ENCODE measurements around the gene C3orf22. TPM values are rescaled to one million over a fixed set of nuclear protein-coding genes. Genes with fewer than 3 reads are reported as not detected.
A peak's percentile ranks its signal among the peaks of the same experiment; 100 is the strongest.

The C3orf22 gene
- total RNA-seq, 2 experiments from 2014 or later, result not detected

GRCh38 chr3:126524429-126524988 lies 34.2 kb downstream of the C3orf22 start:
- no peak overlapping the region for H3K27ac Mint-ChIP-seq
- POLR2A ChIA-PET, result no interaction called here
- DNase-seq, result no peak
- H3K9me3 Mint-ChIP-seq, result no peaks in the 10 kb centered on the region
- H3K4me1 Mint-ChIP-seq, result no peaks in the 10 kb centered on the region
- CTCF ChIA-PET, result no interaction called here
- H3K36me3 Mint-ChIP-seq (ENCODE audit: low read depth), result no peaks in the 10 kb centered on the region
- peaks cover 19% of the 10 kb centered on the region for H3K27me3 Mint-ChIP-seq
- H3K4me3 Mint-ChIP-seq, result no peak overlapping the region

- peaks cover 19% of the 10 kb centered on the region for H3K27me3 Mint-ChIP-seq
- no peaks in the 10 kb centered on the region for H3K36me3 Mint-ChIP-seq (ENCODE audit: low read depth)
- no peaks in the 10 kb centered on the region for H3K4me1 Mint-ChIP-seq
- no peak for DNase-seq
- no peaks in the 10 kb centered on the region for H3K9me3 Mint-ChIP-seq
- ChIA-PET CTCF (interaction anchor here (0.7 to 1.7 kb wide), 2 partner anchors 10 to 459 kb away, joined by 3 to 5 read pairs; partner anchors contain the start of gene PLXNA1), POLR2A (no interaction called here)
- H3K27ac Mint-ChIP-seq, result no peak within 1 kb of the TSS
- H3K4me3 Mint-ChIP-seq, result no peak within 1 kb of the TSS
These were observed 34.8 kb downstream of the C3orf22 start, which contains the start of gene CHST13 for GRCh38 chr3:126523745-126524428. TSS of gene CHST13 (plus strand) at chr3:126524155. CDS start at chr3:126524333, 178 bp downstream.

GRCh38 chr3:126522363-126522788 lies 36.4 kb downstream of the C3orf22 start:
- ChIA-PET CTCF (interaction anchor here (0.7 to 1.8 kb wide), 12 partner anchors 8 to 1024 kb away, joined by 3 to 8 read pairs (median 4); no protein-coding TSS in a partner anchor), POLR2A (no interaction called here)
- Mint-ChIP-seq H3K4me1 (no peaks in the 10 kb centered on the region), H3K4me3 (no peak overlapping the region), H3K27me3 (peaks cover 19% of the 10 kb centered on the region), H3K36me3 (ENCODE audit: low read depth) (no peaks in the 10 kb centered on the region), H3K9me3 (no peaks in the 10 kb centered on the region), H3K27ac (no peak overlapping the region)
- DNase-seq, result peak; percentile 31

- Mint-ChIP-seq H3K9me3 (no peaks in the 10 kb centered on the region), H3K27ac (no peak overlapping the region)
- POLR2A ChIA-PET, result no interaction called here
These were observed 37.4 kb downstream of the C3orf22 start for GRCh38 chr3:126521122-126521891.

GRCh38 chr3:126519506-126520455 lies 39.0 kb downstream of the C3orf22 start:
- H3K9me3 Mint-ChIP-seq, result no peaks in the 10 kb centered on the region
- no peaks in the 10 kb centered on the region for H3K4me1 Mint-ChIP-seq
- no peak overlapping the region for H3K4me3 Mint-ChIP-seq
- no peak overlapping the region for H3K27ac Mint-ChIP-seq
- no peak for DNase-seq
- CTCF ChIA-PET, result interaction anchor here (0.6 kb wide), 1 partner anchor 930 kb away, joined by 3 read pairs; no protein-coding TSS in a partner anchor
- POLR2A ChIA-PET, result no interaction called here
- no peaks in the 10 kb centered on the region for H3K36me3 Mint-ChIP-seq (ENCODE audit: low read depth)
- peaks cover 17% of the 10 kb centered on the region for H3K27me3 Mint-ChIP-seq

More at GRCh38 chr3:126521122-126521891, 37.4 kb downstream of the C3orf22 start:
- H3K4me3 Mint-ChIP-seq, result no peak overlapping the region
- no peaks in the 10 kb centered on the region for H3K4me1 Mint-ChIP-seq
- CTCF ChIA-PET, result interaction anchor here (1.8 kb wide), 1 partner anchor 92 kb away, joined by 8 read pairs; no protein-coding TSS in a partner anchor
- DNase-seq, result no peak
- no peaks in the 10 kb centered on the region for H3K36me3 Mint-ChIP-seq (ENCODE audit: low read depth)
- H3K27me3 Mint-ChIP-seq, result peaks cover 19% of the 10 kb centered on the region

- POLR2A ChIA-PET, result no interaction called here
- no peaks in the 10 kb centered on the region for H3K36me3 Mint-ChIP-seq (ENCODE audit: low read depth)
- CTCF ChIA-PET, result no interaction called here
- peaks cover 17% of the 10 kb centered on the region for H3K27me3 Mint-ChIP-seq
- H3K4me3 Mint-ChIP-seq, result no peak overlapping the region
- no peak overlapping the region for H3K27ac Mint-ChIP-seq
- no peaks in the 10 kb centered on the region for H3K4me1 Mint-ChIP-seq
- no peak for DNase-seq
- no peaks in the 10 kb centered on the region for H3K9me3 Mint-ChIP-seq
These were observed 40.0 kb downstream of the C3orf22 start for GRCh38 chr3:126518779-126519177.

- ChIA-PET POLR2A (no interaction called here), CTCF (no interaction called here)
- Mint-ChIP-seq H3K27ac (no peak overlapping the region), H3K4me3 (no peak overlapping the region), H3K4me1 (no peaks in the 10 kb centered on the region), H3K9me3 (no peaks in the 10 kb centered on the region), H3K27me3 (peaks cover 12% of the 10 kb centered on the region), H3K36me3 (ENCODE audit: low read depth) (no peaks in the 10 kb centered on the region)
- no peak for DNase-seq
These were observed 40.5 kb downstream of the C3orf22 start for GRCh38 chr3:126517986-126518778.

- Mint-ChIP-seq H3K4me1 (no peaks in the 10 kb centered on the region), H3K4me3 (no peak within 1 kb of the TSS), H3K27ac (no peak within 1 kb of the TSS), H3K36me3 (ENCODE audit: low read depth) (no peaks in the 10 kb centered on the region), H3K27me3 (peaks cover 5% of the 10 kb centered on the region), H3K9me3 (no peaks in the 10 kb centered on the region)
- DNase-seq, result no peak
- POLR2A ChIA-PET, result no interaction called here
- CTCF ChIA-PET, result no interaction called here
These were observed 41.3 kb downstream of the C3orf22 start, which contains the start of gene UROC1 for GRCh38 chr3:126517291-126517951. TSS of gene UROC1 (minus strand) at chr3:126517773. CDS start at chr3:126517719, 54 bp downstream.

GRCh38 chr3:126516936-126517290 lies 41.8 kb downstream of the C3orf22 start:
- ChIA-PET POLR2A (no interaction called here), CTCF (no interaction called here)
- Mint-ChIP-seq H3K27me3 (no peaks in the 10 kb centered on the region), H3K27ac (no peak overlapping the region), H3K9me3 (no peaks in the 10 kb centered on the region), H3K4me3 (no peak overlapping the region), H3K36me3 (ENCODE audit: low read depth) (no peaks in the 10 kb centered on the region), H3K4me1 (no peaks in the 10 kb centered on the region)
- no peak for DNase-seq

- H3K4me1 Mint-ChIP-seq, result no peaks in the 10 kb centered on the region
- ChIA-PET POLR2A (no interaction called here), CTCF (no interaction called here)
- H3K27ac Mint-ChIP-seq, result no peak overlapping the region
- H3K36me3 Mint-ChIP-seq (ENCODE audit: low read depth), result no peaks in the 10 kb centered on the region
- no peak overlapping the region for H3K4me3 Mint-ChIP-seq
- H3K9me3 Mint-ChIP-seq, result no peaks in the 10 kb centered on the region
- no peak for DNase-seq
- no peaks in the 10 kb centered on the region for H3K27me3 Mint-ChIP-seq
These were observed 42.4 kb downstream of the C3orf22 start for GRCh38 chr3:126516152-126516935.

GRCh38 chr3:126515066-126515706 lies 43.5 kb downstream of the C3orf22 start:
- CTCF ChIA-PET, result interaction anchor here (1.5 kb wide), 1 partner anchor 8 kb away, joined by 5 read pairs; the partner anchor contains the start of gene CHST13
- no peaks in the 10 kb centered on the region for H3K9me3 Mint-ChIP-seq

More at GRCh38 chr3:126515066-126515706, 43.5 kb downstream of the C3orf22 start:
- POLR2A ChIA-PET, result no interaction called here
- no peaks in the 10 kb centered on the region for H3K4me1 Mint-ChIP-seq
- H3K27me3 Mint-ChIP-seq, result no peaks in the 10 kb centered on the region
- DNase-seq, result no peak
- no peaks in the 10 kb centered on the region for H3K36me3 Mint-ChIP-seq (ENCODE audit: low read depth)
- no peak overlapping the region for H3K4me3 Mint-ChIP-seq
- H3K27ac Mint-ChIP-seq, result no peak overlapping the region

Measured in activated CD4-positive, alpha-beta memory T cell treated with anti-CD3 and anti-CD28 coated beads, Interleukin-2, amount 10 ng/mL, durations not matched to agents 7 days and 5 days (primary cell).